HFFc6 (cell line): ENCODE results near the gene PLA2G2A. TPM values are rescaled to one million over a fixed set of nuclear protein-coding genes. Genes with fewer than 3 reads are reported as not detected.
"Not testable (repeated sequence)": the region's sequence is repeated elsewhere in the genome, so short reads cannot be mapped to it uniquely, and the experiment has no call there.

Experiments
- DNase-seq: peaks from one replicate; pipeline ENCODE4 v3.0.0-alpha.2; 2018
- H3K27ac Mint-ChIP-seq: 2 replicates; pipeline ENCODE4 v1.8.0; 2020; ENCODE audit warnings: mild to moderate bottlenecking, mixed read lengths
- H3K27me3 Mint-ChIP-seq: 2 replicates; pipeline ENCODE4 v1.8.0; 2021; ENCODE audit warnings: mild to moderate bottlenecking, moderate library complexity, mixed read lengths; ENCODE audit not compliant: insufficient read depth
- H3K36me3 Mint-ChIP-seq: 2 replicates; pipeline ENCODE4 v1.8.0; 2021; ENCODE audit warnings: low read depth, mixed read lengths
- H3K4me1 Mint-ChIP-seq: 2 replicates; pipeline ENCODE4 v1.8.0; 2020; ENCODE audit warnings: low read depth, mixed read lengths
- H3K4me3 Mint-ChIP-seq: 2 replicates; pipeline ENCODE4 v1.8.0; 2020; ENCODE audit warnings: mild to moderate bottlenecking, moderate library complexity, mixed read lengths
- H3K9me3 Mint-ChIP-seq: 2 replicates; pipeline ENCODE4 v1.8.0; 2020; ENCODE audit warnings: mild to moderate bottlenecking, mixed read lengths
- CTCF ChIP-seq: fragments of 200-600 bp; sonication (generic); IDR thresholded peaks from 2 replicates; pipeline ENCODE4 v1.5.0; 2021; ENCODE audit warnings: antibody characterized with exemption, mild to moderate bottlenecking
- total RNA-seq, 6 experiments: library from RNA; stranded (reverse); fragmentation: NEBNext Ultra II Directional; extraction: Animal tissue kit (Norgen Biotek cat#: 25700); gene quantifications; 2 replicates in 1 of 6; 3 replicates in 5 of 6; pipeline ENCODE4 v1.2.3, GENCODE V29; 2021

The PLA2G2A gene
- total RNA-seq, 6 experiments from 2014 or later = not detected

- H3K27me3 Mint-ChIP-seq = peaks cover 14% of the 10 kb centered on the region
- no peak overlapping the region for H3K27ac Mint-ChIP-seq
- H3K36me3 Mint-ChIP-seq = no peaks in the 10 kb centered on the region
Observed at GRCh38 chr1:19940486-19941205, 38.8 kb downstream of the PLA2G2A start.

GRCh38 chr1:19938472-19938871, 40.9 kb downstream of the PLA2G2A start:
- TF ChIP-seq CTCF = no peak
- H3K4me3 Mint-ChIP-seq = no peak overlapping the region
- no peak overlapping the region for H3K27ac Mint-ChIP-seq

More at GRCh38 chr1:19940486-19941205, 38.8 kb downstream of the PLA2G2A start:
- no peaks in the 10 kb centered on the region for H3K4me1 Mint-ChIP-seq
- no peak for TF ChIP-seq CTCF
- no peak for DNase-seq
- no peak overlapping the region for H3K4me3 Mint-ChIP-seq
- H3K9me3 Mint-ChIP-seq = no peaks in the 10 kb centered on the region; the same call in 1 of the 2 replicates

GRCh38 chr1:19936061-19936750, 43.2 kb downstream of the PLA2G2A start:
- no peak overlapping the region for H3K27ac Mint-ChIP-seq

More at GRCh38 chr1:19938472-19938871, 40.9 kb downstream of the PLA2G2A start:
- H3K9me3 Mint-ChIP-seq = no peaks in the 10 kb centered on the region; the same call in 1 of the 2 replicates
- no peak for DNase-seq
- peaks cover 15% of the 10 kb centered on the region for H3K27me3 Mint-ChIP-seq
- H3K36me3 Mint-ChIP-seq = no peaks in the 10 kb centered on the region
- no peaks in the 10 kb centered on the region for H3K4me1 Mint-ChIP-seq

GRCh38 chr1:19934336-19934735, 45.1 kb downstream of the PLA2G2A start:
- H3K9me3 Mint-ChIP-seq = peaks cover 26% of the 10 kb centered on the region
- DNase-seq = no peak
- H3K36me3 Mint-ChIP-seq = no peaks in the 10 kb centered on the region; the same call in 1 of the 2 replicates
- no peak for TF ChIP-seq CTCF
- H3K27ac Mint-ChIP-seq = no peak overlapping the region
- no peaks in the 10 kb centered on the region for H3K4me1 Mint-ChIP-seq
- H3K4me3 Mint-ChIP-seq = no peak overlapping the region
- peaks cover 8% of the 10 kb centered on the region for H3K27me3 Mint-ChIP-seq

More at GRCh38 chr1:19936061-19936750, 43.2 kb downstream of the PLA2G2A start:
- DNase-seq = no peak
- no peak for TF ChIP-seq CTCF
- no peaks in the 10 kb centered on the region for H3K4me1 Mint-ChIP-seq
- H3K36me3 Mint-ChIP-seq = no peaks in the 10 kb centered on the region; the same call in 1 of the 2 replicates
- no peak overlapping the region for H3K4me3 Mint-ChIP-seq
- H3K9me3 Mint-ChIP-seq = peaks cover 18% of the 10 kb centered on the region
- H3K27me3 Mint-ChIP-seq = peaks cover 17% of the 10 kb centered on the region

- Mint-ChIP-seq H3K27me3 (peaks cover 10% of the 10 kb centered on the region), H3K9me3 (peaks cover 26% of the 10 kb centered on the region), H3K4me3 (no peak overlapping the region), H3K27ac (no peak overlapping the region), H3K4me1 (no peaks in the 10 kb centered on the region), H3K36me3 (no peaks in the 10 kb centered on the region; the same call in 1 of the 2 replicates)
- no peak for DNase-seq
- TF ChIP-seq CTCF = no peak
Observed at GRCh38 chr1:19932866-19933265, 46.6 kb downstream of the PLA2G2A start.

- not testable (repeated sequence) for H3K4me1 Mint-ChIP-seq, H3K4me3 Mint-ChIP-seq, H3K36me3 Mint-ChIP-seq, DNase-seq, H3K27ac Mint-ChIP-seq
- H3K9me3 Mint-ChIP-seq = peaks cover 17% of the 10 kb centered on the region
- H3K27me3 Mint-ChIP-seq = peaks cover 21% of the 10 kb centered on the region
Observed at GRCh38 chr1:19927130-19927421, 52.3 kb downstream of the PLA2G2A start.
